CD4-positive, alpha-beta T cell treated with Interleukin-21 for 1 hour (primary cell): Measurements from ENCODE around the gene NCR3LG1.
A peak's percentile ranks its signal among the peaks of the same experiment; 100 is the strongest.

Source experiments
- DNase-seq: peaks from one replicate; pipeline ENCODE4 v3.0.0-alpha.2; 2020

NCR3LG1 gene

DNA sequence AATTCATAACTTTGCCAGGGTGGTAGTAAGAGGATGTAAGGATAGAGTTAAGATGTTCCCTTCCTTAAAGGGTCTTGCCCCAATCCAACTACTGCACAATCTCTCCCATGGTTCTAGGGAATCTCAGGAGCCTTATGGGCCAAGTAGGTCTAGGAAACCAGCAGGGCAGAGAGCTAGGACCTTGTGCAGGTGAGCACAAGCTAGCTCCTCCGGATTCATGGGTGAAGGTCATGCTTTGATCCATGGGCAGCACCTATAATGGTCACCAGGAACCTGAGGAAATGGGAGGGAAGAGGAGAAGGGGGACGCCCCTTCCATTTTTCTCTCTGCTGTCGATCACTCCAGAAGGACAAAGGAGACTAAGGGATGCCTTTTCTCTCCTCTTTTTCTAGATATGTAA lies 20.0 kb downstream of the NCR3LG1 start:
- no peak for DNase-seq

- DNase-seq = no peak
Measured at GRCh38 chr11:17375547-17375946, 23.9 kb downstream of the NCR3LG1 start.

DNA sequence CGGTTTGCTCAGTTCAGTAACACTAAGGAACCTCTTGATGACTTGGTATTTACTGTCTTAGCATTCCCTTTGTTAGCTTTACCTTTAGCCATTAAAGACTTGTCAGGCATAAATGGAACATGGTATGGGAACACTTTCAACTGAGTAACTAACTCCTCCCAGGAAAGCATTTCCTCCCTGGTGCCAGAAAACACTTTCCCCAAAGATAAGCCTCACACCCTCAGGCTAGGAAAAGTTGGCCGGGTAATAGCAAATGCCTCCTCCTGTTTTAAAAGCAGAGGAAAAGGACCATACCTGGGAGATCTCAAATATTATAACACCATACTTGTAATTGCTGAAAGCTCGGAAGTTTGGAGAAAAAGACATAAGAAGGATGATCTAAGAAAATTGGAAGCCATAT lies 24.9 kb downstream of the NCR3LG1 start:
- DNase-seq = no peak

- no peak for DNase-seq
Measured at GRCh38 chr11:17378655-17379054, 27.1 kb downstream of the NCR3LG1 start.

DNA sequence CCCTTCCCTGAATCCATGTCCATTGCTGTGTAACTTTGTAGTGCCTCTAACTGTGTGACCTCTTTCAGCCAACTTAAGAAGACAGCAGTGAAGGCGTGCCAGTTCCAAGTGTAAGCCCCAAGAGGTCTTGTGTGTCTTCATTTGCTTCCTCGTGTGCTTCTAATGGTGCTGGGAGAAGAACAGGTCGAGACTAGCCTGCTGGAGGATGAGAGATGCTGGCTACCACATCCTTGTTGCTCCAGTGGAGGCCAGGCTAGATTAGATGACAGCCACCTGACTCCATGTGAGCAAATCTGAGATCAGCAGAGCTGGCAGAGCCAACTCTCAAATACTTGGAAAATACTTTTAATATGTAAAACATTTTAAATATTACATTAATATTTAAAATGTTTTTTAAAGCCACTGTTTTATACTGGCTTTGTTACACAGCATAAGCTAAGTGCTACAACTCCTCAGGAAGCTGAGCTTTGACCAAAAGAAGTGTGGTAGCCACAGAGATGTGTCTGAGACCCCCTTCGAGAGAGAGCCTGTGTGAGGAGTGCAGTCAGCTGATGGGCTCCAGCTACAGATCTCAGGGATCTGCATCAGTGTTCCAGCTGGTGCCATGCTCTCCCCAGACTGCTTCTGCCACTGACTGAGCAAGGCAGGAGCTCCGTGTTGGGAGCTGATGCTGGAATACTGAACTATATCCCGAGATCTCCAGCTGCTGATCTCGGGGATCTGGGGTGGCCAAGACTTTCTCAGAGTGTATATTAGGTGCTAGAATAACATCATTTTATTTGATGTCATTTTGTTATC lies 28.0 kb downstream of the NCR3LG1 start:
- no peak for DNase-seq

GRCh38 chr11:17381156-17381555 lies 29.6 kb downstream of the NCR3LG1 start:
- no peak for DNase-seq

DNA sequence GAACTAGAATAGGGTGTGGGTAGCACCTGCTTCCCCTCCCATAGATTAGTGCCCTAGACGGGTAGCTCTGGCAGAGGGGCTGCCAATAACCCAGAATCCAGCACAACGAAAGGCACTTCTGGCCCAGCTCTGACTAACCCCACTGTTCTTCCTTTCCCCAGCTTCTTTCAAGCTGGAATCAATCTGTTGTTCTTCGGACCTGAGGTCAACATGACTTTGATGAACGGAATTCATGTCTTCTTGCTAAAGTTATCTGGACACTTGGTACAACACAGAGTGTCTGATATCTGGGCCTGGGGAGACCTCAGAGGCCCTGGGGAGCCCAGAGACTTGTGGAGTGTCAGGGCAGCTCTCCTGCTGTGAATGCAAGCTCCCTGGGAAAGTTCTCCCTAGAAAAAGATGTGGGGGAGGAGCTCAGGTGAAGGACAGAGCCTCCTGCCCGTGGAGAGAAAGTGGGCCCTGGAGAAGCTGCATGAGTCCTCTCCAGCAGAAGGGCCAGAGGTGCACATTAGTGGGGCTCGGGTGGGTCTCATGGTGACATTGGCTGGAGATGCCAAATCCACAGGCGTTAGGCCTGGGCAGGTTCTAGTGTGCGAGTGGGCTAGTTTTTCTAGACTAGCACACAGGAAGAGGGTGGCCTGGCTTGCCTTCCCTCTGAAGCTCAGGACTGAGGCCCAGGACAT lies 30.6 kb downstream of the NCR3LG1 start:
- no peak for DNase-seq

- DNase-seq = no peak
Measured at GRCh38 chr11:17383461-17383860, 31.9 kb downstream of the NCR3LG1 start.

- DNase-seq = peak; percentile 77
Measured at GRCh38 chr11:17384002-17384511, 32.5 kb downstream of the NCR3LG1 start.

- DNase-seq = no peak
Measured at GRCh38 chr11:17385492-17385891, 33.9 kb downstream of the NCR3LG1 start.

GRCh38 chr11:17385926-17386325 lies 34.3 kb downstream of the NCR3LG1 start:
- no peak for DNase-seq

DNA sequence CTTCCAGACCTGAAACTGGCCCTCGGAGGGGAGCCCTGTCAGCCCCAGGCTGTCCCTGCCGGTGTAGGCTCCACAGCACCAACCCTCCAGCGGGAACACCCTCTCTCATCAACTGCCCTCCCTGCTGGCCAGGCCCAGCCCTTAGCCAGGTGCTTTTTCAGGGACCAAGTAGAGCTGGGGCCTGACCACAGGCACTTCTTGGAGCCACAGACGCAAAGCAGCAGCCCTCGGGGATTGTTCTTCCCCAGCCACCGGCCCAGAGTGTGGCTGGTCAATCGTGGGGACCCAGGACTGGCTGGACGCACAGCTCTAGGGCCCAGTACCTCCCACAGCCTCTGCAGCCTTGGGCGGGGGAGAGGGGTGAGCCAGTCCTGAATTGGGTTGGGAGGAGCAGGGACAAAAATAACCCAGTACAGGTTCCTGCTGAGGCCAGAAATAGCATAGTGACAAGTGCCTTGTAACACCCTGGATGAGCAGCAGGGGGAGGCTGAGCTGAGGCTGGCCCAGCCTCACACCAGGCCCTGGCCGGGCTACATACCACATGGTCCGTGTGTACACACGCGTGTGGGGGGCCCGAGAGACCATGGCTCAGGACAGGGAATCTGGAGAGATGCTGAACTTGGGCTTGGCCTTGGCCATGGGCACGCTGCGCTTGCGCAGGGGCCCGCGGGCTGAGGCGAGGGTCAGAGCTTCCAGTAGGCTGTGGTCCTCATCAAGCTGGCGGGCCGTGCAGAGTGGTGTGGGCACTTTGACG lies 34.9 kb downstream of the NCR3LG1 start:
- DNase-seq = peak; percentile 34

DNA sequence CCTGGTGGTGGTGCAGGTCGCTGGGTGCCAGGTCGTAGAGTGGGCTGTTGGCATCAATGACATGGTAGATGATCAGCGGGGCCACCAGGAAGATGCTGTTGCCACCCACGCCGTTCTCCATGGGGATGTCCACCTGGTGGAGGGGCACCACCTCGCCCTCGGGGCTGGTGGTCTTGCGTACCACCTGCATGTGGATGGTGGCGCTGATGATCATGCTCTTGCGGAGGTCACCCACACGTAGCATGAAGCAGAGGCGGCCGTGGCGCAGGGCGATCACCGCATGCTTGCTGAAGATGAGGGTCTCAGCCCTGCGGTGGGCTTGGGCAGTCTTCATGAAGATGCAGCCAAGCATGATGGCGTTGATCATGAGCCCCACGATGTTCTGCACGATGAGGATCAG lies 35.7 kb downstream of the NCR3LG1 start:
- DNase-seq = no peak

DNA sequence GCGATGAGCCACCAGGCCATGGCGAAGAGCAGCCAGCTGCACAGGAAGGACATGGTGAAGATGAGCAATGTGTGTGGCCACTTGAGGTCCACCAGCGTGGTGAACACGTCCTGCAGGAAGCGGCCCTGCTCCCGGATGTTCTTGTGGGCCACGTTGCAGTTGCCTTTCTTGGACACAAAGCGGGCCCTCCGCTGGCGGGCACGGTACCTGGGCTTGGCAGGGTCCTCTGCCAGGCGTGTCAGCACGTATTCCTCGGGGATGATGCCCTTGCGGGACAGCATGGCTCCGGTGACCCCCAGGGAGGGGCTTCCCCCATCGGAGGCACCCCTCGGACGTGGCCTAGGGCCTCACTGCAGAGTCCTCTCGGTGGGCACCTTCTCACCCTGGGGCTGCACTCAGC lies 36.2 kb downstream of the NCR3LG1 start:
- DNase-seq = no peak

DNA sequence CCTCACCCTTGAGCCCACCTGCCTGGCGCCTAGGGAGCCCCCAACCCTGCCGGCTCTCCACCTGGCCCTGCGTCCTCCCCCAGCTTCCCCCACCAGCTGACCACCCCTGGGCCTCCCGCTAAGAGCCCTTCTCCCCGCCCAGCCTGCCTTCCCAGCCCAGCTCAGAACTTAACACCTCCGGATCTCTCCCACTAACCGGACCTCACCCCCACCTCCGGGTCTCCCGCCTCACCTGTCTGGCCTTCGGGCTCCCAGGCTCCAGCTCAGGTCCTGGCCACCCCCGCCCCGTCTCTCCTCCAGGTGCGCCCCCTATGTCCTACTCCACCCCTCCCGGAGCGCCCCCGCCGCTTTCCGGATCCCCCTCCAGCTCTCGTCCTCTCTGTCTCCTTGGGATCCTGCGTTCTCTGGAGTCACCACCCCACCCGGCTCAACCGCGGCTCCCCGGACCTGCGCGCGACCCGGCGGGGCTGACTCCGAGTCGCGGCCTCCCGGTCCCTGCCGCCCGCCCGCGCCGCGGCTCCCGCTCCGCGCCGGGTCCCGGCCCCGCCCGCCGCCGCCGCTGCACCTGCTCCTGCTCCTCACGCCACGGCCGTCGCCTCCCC lies 37.1 kb downstream of the NCR3LG1 start, which contains the start of gene KCNJ11:
Gene KCNJ11, minus strand, starts transcription at position 51 of the 602 bp plus-strand sequence. CDS start 568 bp downstream, outside the sequence.
- DNase-seq = no peak

DNA sequence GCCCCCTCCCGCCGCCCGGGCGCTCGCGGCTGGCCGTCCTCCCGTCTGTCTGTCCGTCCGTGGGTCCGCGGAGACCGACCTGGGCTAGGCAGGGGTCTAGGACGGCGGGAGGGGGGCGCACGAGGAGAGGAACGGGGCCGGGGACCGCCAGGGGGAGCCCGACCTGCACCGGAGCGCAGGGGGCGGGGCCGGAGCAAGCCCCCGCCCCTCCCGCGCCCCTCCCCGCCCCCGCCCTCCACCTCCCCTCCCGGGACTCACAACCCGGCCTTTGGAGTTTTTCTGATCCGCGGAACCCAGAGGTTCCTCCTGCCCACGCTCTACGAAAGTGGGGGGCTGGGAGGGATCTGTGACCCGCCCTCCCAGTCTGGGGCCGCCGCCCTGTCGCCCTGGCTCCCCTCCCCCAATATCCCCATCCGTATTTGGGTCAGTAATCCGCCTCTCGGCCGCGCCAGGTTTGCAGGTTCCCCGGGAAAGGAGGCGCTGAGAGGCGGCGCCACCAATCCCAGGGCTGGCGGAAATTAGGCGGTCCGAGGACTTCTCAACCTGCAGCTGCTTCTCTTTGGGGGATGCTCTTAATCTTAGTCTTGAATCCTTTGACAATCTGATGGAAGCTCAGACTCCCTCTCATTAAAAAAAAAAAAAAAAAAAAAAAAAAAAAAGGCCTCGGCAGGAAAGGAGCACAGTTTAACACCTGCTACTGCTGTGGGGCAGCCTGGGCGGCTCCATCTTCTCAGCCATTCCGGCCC lies 37.8 kb downstream of the NCR3LG1 start:
- peak; percentile 79 for DNase-seq

DNA sequence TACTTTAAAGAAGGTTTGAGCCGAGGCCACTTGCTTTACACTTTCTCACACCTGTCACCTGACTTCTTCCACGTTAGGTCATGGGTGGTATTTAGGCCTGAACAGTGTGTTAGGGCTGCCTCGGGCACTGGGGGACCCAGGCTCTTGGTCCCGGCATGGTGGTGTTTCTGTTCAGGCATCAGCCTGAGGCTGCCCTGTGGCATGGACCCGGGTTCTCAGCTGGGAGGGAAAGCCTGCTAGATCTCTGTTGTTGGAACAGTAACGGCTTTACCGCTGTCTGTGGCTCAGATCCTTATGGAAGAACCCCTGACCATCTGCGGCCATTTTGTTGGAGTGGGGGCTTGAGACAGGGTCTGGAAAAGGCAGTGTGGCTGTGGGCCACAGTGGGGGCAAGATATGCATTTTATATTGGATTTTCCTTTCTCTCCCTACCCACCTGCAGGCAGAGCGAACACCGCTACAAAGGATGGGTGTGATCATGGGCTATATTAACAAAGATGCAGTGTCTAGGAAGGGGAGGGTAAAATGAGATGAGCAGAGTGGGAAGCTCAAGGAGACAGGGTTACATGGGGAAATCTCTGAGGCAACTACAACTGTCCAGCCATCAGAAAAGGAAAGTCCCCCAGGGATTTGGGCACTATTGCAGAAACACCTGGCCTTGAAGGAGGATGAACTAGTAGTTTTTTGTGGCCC lies 38.5 kb downstream of the NCR3LG1 start:
- DNase-seq = no peak

DNA sequence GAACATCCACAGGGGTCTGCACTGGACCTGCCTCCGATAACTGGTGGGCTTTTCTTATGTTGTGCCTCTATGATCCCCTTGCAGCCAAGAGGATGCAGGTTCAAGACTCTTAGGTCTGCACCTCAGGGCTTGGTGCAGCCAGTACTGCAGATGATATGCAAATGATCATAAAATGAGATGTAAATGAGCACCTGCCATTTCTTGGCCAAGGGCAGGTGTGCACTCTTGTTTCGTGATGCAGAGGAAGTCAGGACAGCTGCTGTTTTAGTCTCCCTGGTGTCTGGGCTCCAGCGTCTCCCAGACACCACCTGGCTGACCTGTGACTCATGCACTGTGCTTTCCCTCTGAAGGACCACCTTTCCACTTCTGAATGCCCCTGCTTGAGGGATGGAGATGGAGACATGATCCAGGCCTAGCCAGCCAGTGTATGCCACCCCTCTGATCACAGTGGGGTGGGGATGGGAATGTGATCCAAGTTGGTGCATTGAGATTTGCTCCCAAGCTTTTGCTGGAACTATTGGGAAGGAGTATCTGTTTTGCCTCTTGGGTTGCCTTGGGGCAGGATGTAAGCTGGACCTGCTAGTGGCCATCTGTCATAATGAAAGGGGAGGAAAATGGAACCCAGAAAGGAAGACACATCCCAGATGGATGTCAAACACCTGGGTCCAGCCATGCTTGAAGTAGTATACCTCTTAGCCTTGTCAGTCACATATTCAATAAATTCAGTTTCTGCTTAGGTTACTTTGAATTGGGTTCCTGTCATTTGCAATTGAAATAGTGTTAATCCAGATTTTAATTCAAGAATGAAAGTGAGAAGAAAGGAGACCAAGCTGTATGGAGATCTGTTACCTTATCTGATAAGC lies 40.1 kb downstream of the NCR3LG1 start:
- no peak for DNase-seq

- no peak for DNase-seq
Measured at GRCh38 chr11:17392872-17393271, 41.3 kb downstream of the NCR3LG1 start.

DNA sequence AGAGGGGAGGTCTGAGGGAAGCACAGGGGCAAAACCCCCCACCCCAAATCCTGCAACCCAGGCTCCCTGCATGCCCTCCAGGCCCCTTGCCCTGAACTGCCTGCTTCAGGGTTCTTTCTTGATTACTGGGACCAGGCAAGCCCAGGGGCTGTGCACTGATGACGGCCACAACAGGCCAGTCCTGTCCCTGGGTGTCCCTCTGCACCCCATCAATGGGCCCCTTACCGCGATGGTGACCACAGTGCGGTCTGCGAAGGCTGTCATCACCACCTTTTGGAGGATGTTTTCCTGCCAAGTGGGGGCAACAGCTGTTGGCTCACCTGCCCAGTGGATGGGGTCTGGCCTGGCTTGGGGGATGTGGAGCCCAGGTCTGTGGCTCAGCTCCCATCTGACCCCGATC lies 41.9 kb downstream of the NCR3LG1 start:
- no peak for DNase-seq
